ENCODE data around the gene C6orf118.

The C6orf118 gene

GRCh38 chr6:165308926-165309731 is at the start of gene C6orf118:
C6orf118 (minus strand) TSS chr6:165309605; CDS start chr6:165309586, 19 bp downstream.
- TF ChIP-seq ZNF274 (IDR thresholded peaks at IDR 0.05; ENCODE audit: low read depth, low read length): no peak

GRCh38 chr6:165345700-165346099 is 36.3 kb upstream of the C6orf118 start:
- H3K4me3 ChIP-seq (ENCODE audit: low read length): no peak overlapping the region
- no peak for TF ChIP-seq ZNF274 (IDR thresholded peaks at IDR 0.05; ENCODE audit: low read depth, low read length)

More at GRCh38 chr6:165308926-165309731, at the start of gene C6orf118:
- no peak within 1 kb of the TSS for H3K4me3 ChIP-seq (ENCODE audit: low read length)

GRCh38 chr6:165340532-165340931 is 31.1 kb upstream of the C6orf118 start:
- no peak for TF ChIP-seq ZNF274 (IDR thresholded peaks at IDR 0.05; ENCODE audit: low read depth, low read length)
- no peak overlapping the region for H3K4me3 ChIP-seq (ENCODE audit: low read length)

GRCh38 chr6:165325609-165326008 is 16.2 kb upstream of the C6orf118 start:
- H3K4me3 ChIP-seq (ENCODE audit: low read length): no peak overlapping the region
- TF ChIP-seq ZNF274 (IDR thresholded peaks at IDR 0.05; ENCODE audit: low read depth, low read length): no peak

GRCh38 chr6:165321555-165322145 is 12.2 kb upstream of the C6orf118 start:
- TF ChIP-seq ZNF274 (IDR thresholded peaks at IDR 0.05; ENCODE audit: low read depth, low read length): no peak

GRCh38 chr6:165321150-165321549 is 11.7 kb upstream of the C6orf118 start:
- H3K4me3 ChIP-seq (ENCODE audit: low read length): no peak overlapping the region
- no peak for TF ChIP-seq ZNF274 (IDR thresholded peaks at IDR 0.05; ENCODE audit: low read depth, low read length)

More at GRCh38 chr6:165321555-165322145, 12.2 kb upstream of the C6orf118 start:
- no peak overlapping the region for H3K4me3 ChIP-seq (ENCODE audit: low read length)

- no peak for TF ChIP-seq ZNF274 (IDR thresholded peaks at IDR 0.05; ENCODE audit: low read depth, low read length)
- no peak overlapping the region for H3K4me3 ChIP-seq (ENCODE audit: low read length)
These were observed 8.3 kb upstream of the C6orf118 start for GRCh38 chr6:165317723-165318122.

- TF ChIP-seq ZNF274 (IDR thresholded peaks at IDR 0.05; ENCODE audit: low read depth, low read length): no peak
- H3K4me3 ChIP-seq (ENCODE audit: low read length): no peak overlapping the region
These were observed 2.5 kb downstream of the C6orf118 start for GRCh38 chr6:165306955-165307354.

GRCh38 chr6:165301372-165302246 is 7.8 kb downstream of the C6orf118 start:
- TF ChIP-seq ZNF274 (IDR thresholded peaks at IDR 0.05; ENCODE audit: low read depth, low read length): no peak
- no peak overlapping the region for H3K4me3 ChIP-seq (ENCODE audit: low read length)

- H3K4me3 ChIP-seq (ENCODE audit: low read length): no peak overlapping the region
- TF ChIP-seq ZNF274 (IDR thresholded peaks at IDR 0.05; ENCODE audit: low read depth, low read length): no peak
These were observed 8.9 kb downstream of the C6orf118 start for GRCh38 chr6:165300422-165300936.

- no peak for TF ChIP-seq ZNF274 (IDR thresholded peaks at IDR 0.05; ENCODE audit: low read depth, low read length)
- no peak overlapping the region for H3K4me3 ChIP-seq (ENCODE audit: low read length)
These were observed 10.5 kb downstream of the C6orf118 start for GRCh38 chr6:165298875-165299274.

- no peak overlapping the region for H3K4me3 ChIP-seq (ENCODE audit: low read length)
- TF ChIP-seq ZNF274 (IDR thresholded peaks at IDR 0.05; ENCODE audit: low read depth, low read length): no peak
These were observed 11.0 kb downstream of the C6orf118 start for GRCh38 chr6:165298402-165298801.

- H3K4me3 ChIP-seq (ENCODE audit: low read length): no peak overlapping the region
- TF ChIP-seq ZNF274 (IDR thresholded peaks at IDR 0.05; ENCODE audit: low read depth, low read length): no peak
These were observed 16.7 kb downstream of the C6orf118 start for GRCh38 chr6:165292657-165293056.

GRCh38 chr6:165274611-165275010 is 34.8 kb downstream of the C6orf118 start:
- no peak overlapping the region for H3K4me3 ChIP-seq (ENCODE audit: low read length)
- no peak for TF ChIP-seq ZNF274 (IDR thresholded peaks at IDR 0.05; ENCODE audit: low read depth, low read length)
